Tibial artery (tissue), 4 donors: Measurements from ENCODE around the gene OSMR.
A peak's percentile ranks its signal among the peaks of the same experiment; 100 is the strongest.

ENCODE experiments used
- DNase-seq, 2 donors: peaks; one replicate each; pipeline ENCODE4 v3.0.0-alpha.2; 2019
- H3K27ac ChIP-seq, 2 donors: fragments of 200-600 bp; sonication (generic) in 1 of 2; 1 replicate in 1 of 2; 2 replicates in 1 of 2; pipeline ENCODE4 v1.5.1; 2018 to 2019; ENCODE audit warnings: mild to moderate bottlenecking in 1 of 2
- H3K27me3 ChIP-seq, 2 donors: fragments of 200-600 bp; sonication (generic) in 1 of 2; one replicate each; pipeline versions ENCODE4 v1.5.1 to v1.6.0; 2016 to 2019
- H3K36me3 ChIP-seq, 3 donors: fragments of 200-600 bp; sonication (generic) in 2 of 3; one replicate each; pipeline ENCODE4 v1.5.1; 2016 to 2019; ENCODE audit warnings: mild to moderate bottlenecking in 2 of 3
- H3K4me1 ChIP-seq, 4 donors: fragments of 200-600 bp; sonication (generic) in 2 of 4; 1 replicate in 3 of 4; 2 replicates in 1 of 4; pipeline ENCODE4 v1.5.1; 2016 to 2019
- H3K4me3 ChIP-seq, 2 donors: fragments of 200-600 bp; sonication (generic) in 1 of 2; 1 replicate in 1 of 2; 2 replicates in 1 of 2; pipeline ENCODE4 v1.5.1; 2018 to 2019; ENCODE audit warnings: mild to moderate bottlenecking in 2 of 2
- H3K9me3 ChIP-seq, 3 donors: fragments of 200-600 bp; sonication (generic) in 1 of 3; one replicate each; pipeline ENCODE4 v1.5.1; 2016 to 2019
- CTCF ChIP-seq, 2 experiments: fragments of 200-600 bp in 1 of 2; fragments of 450-650 bp in 1 of 2; IDR thresholded peaks; one replicate each; pipeline ENCODE4 v1.5.1; 2017 to 2019; ENCODE audit warnings: antibody characterized with exemption in 2 of 2, mild to moderate bottlenecking in 1 of 2, moderate library complexity in 1 of 2
- intact Hi-C: fragments of 100-400 bp; cut with DNase I; formaldehyde crosslinking; loops from one replicate; pipeline ENCODE4 v1.15.0; 2023; ENCODE audit warnings: low total_unique reads

OSMR gene

GRCh38 chr5:38824821-38825220, 21.0 kb upstream of the OSMR start:
- intact Hi-C loops = no loop called here
- Histone ChIP-seq H3K4me3 (no peak overlapping the region), H3K27ac (no peak overlapping the region), H3K27me3 (no peaks in the 10 kb centered on the region), H3K36me3 (peaks cover 12 to 21% (median 16%) of the 10 kb centered on the region in 3 donors), H3K4me1 (peaks cover 0 to 12% (median 0%) of the 10 kb centered on the region in 4 donors), H3K9me3 (no peaks in the 10 kb centered on the region)
- no peak for TF ChIP-seq CTCF (IDR thresholded peaks at IDR 0.05)
- DNase-seq = no peak

- Histone ChIP-seq H3K4me3 (no peak overlapping the region), H3K9me3 (no peaks in the 10 kb centered on the region), H3K36me3 (peaks cover 12 to 21% (median 16%) of the 10 kb centered on the region in 3 donors), H3K27ac (peak overlapping the region in 1 of 2 donors; percentile 8), H3K27me3 (no peaks in the 10 kb centered on the region), H3K4me1 (peaks cover 0 to 13% (median 0%) of the 10 kb centered on the region in 4 donors)
- no peak for TF ChIP-seq CTCF (IDR thresholded peaks at IDR 0.05)
- intact Hi-C loops = no loop called here
- DNase-seq = no peak
Observed at GRCh38 chr5:38825494-38825893, 20.3 kb upstream of the OSMR start.

- TF ChIP-seq CTCF (IDR thresholded peaks at IDR 0.05) = no peak
- DNase-seq = no peak
- H3K4me1 ChIP-seq = peaks cover 0 to 14% (median 3%) of the 10 kb centered on the region in 4 donors
- no peaks in the 10 kb centered on the region for H3K9me3 ChIP-seq
- no peak overlapping the region for H3K4me3 ChIP-seq
- peaks cover 2 to 11% (median 7%) of the 10 kb centered on the region in 3 donors for H3K36me3 ChIP-seq
- intact Hi-C loops = no loop called here
- no peak overlapping the region for H3K27ac ChIP-seq
- no peaks in the 10 kb centered on the region for H3K27me3 ChIP-seq
Observed at GRCh38 chr5:38827525-38827924, 18.3 kb upstream of the OSMR start.

GRCh38 chr5:38830521-38831051, 15.2 kb upstream of the OSMR start:
- intact Hi-C loops = no loop called here
- H3K9me3 ChIP-seq = no peaks in the 10 kb centered on the region
- no peak overlapping the region for H3K4me3 ChIP-seq
- no peaks in the 10 kb centered on the region for H3K27me3 ChIP-seq
- peaks cover 0 to 7% (median 0%) of the 10 kb centered on the region in 3 donors for H3K36me3 ChIP-seq
- peaks cover 0 to 20% (median 3%) of the 10 kb centered on the region in 4 donors for H3K4me1 ChIP-seq
- no peak for TF ChIP-seq CTCF (IDR thresholded peaks at IDR 0.05)
- DNase-seq = no peak
- H3K27ac ChIP-seq = no peak overlapping the region

GRCh38 chr5:38831117-38831516, 14.7 kb upstream of the OSMR start:
- H3K36me3 ChIP-seq = peaks cover 0 to 7% (median 0%) of the 10 kb centered on the region in 3 donors
- H3K27me3 ChIP-seq = no peaks in the 10 kb centered on the region
- no peak for DNase-seq
- TF ChIP-seq CTCF (IDR thresholded peaks at IDR 0.05) = no peak
- H3K4me1 ChIP-seq = peaks cover 0 to 20% (median 8%) of the 10 kb centered on the region in 4 donors
- H3K4me3 ChIP-seq = no peak overlapping the region
- intact Hi-C loops = no loop called here
- H3K27ac ChIP-seq = no peak overlapping the region
- H3K9me3 ChIP-seq = no peaks in the 10 kb centered on the region

GRCh38 chr5:38831909-38832308, 13.9 kb upstream of the OSMR start:
- TF ChIP-seq CTCF (IDR thresholded peaks at IDR 0.05) = peak; percentile 29 to 46
- H3K27me3 ChIP-seq = no peaks in the 10 kb centered on the region
- H3K27ac ChIP-seq = no peak overlapping the region
- DNase-seq = no peak
- peaks cover 0 to 20% (median 9%) of the 10 kb centered on the region in 4 donors for H3K4me1 ChIP-seq
- no peak overlapping the region for H3K4me3 ChIP-seq
- intact Hi-C loops = no loop called here
- H3K9me3 ChIP-seq = no peaks in the 10 kb centered on the region
- peaks cover 0 to 7% (median 0%) of the 10 kb centered on the region in 3 donors for H3K36me3 ChIP-seq
